GM19395 (cell line): ENCODE measurements around the gene GP1BB.

Source experiments
- ATAC-seq: cut with Tn5 transposase; IDR thresholded peaks from one replicate; pipeline ENCODE4 v1.9.1; 2021; ENCODE audit warnings: mild to moderate bottlenecking, moderate library complexity; ENCODE audit not compliant: unreplicated experiment

Gene GP1BB

GRCh38 chr22:19764636-19765476 is 41.5 kb downstream of the GP1BB start:
- no peak for ATAC-seq

GRCh38 chr22:19765477-19766239 is 42.3 kb downstream of the GP1BB start:
- no peak for ATAC-seq

- ATAC-seq = no peak
Observed at GRCh38 chr22:19766240-19766510, 42.8 kb downstream of the GP1BB start.

DNA sequence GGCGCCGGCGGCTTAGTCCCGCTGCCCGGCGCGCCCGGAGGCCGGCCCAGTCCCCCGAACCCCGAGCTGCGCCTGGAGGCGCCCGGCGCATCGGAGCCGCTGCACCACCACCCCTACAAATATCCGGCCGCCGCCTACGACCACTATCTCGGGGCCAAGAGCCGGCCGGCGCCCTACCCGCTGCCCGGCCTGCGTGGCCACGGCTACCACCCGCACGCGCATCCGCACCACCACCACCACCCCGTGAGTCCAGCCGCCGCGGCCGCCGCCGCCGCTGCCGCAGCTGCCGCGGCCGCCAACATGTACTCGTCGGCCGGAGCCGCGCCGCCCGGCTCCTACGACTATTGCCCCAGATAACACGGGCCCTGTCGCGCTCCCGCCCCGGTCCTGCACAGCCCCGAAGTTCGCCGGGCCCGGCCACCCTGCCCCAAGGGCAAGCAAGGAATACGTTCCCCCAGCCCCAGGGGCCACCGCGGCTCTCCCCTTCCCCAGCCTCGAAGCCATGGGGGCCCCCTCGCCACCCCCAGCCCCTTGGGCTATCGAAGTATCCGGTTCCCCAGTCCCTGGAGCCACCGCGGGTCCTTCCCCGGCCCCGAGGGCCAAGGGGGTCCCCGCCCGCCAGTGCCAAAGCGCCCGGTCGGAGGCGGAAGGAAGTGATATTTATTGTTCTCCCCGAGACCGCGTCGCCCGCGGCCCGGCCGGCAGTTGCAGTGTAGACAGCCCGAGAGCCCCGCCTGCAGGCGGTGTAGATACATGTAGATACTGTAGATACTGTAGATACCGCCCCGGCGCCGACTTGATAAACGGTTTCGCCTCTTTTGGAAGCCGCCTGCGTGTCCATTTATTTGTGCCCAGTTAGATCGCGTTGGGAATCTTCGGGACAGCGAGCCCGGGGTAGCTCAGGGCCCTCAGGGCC is 43.4 kb downstream of the GP1BB start:
- ATAC-seq = no peak

DNA sequence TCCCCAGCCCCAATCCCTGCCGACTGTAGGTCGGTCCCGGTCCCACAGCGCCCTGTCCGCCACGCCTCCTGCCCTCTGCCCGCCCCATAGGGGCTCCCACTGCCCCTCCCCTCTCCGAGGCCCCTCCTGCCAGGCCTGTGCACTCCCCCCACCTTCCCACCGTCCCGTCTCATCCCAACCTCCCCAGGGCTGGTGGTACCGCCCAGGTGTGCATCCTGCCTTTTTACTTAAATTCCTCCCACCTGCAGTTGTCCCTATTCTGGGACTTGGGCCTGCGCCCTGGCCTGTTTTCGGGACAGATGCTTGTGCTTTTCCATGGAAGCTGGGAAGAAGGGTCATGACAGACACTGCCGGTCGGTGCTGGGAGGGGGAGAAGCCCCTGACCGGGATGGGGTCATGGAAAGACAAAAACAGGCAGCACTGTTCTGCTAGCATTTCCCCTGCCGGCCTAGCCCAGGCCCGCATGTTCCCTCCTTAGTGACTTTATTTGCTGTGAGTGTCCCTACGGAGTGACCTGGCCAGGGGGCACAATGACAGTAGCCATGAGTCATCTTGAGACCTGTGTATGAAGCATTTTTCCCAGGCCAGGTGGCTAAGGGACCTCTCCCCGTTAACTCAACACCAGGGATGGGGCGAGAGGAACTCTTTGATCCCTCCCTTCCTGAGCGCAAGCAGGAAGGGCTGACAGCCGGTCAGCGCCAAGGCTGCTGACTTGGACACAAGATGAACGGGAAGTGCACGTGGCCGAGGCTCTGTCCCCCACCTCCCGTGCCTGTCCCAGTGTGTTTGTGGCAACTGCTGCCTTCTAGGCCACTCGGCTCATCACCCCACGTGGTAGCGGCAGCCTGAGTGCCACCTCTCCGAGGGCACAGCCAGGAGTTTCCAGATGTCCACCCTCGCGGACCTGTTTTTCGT is 44.3 kb downstream of the GP1BB start:
- ATAC-seq = no peak

GRCh38 chr22:19769393-19769715 is 46.0 kb downstream of the GP1BB start:
- ATAC-seq = no peak

GRCh38 chr22:19770349-19771220 is 47.2 kb downstream of the GP1BB start:
- no peak for ATAC-seq

- no peak for ATAC-seq
Observed at GRCh38 chr22:19772422-19772672, 49.0 kb downstream of the GP1BB start.

- ATAC-seq = no peak
Observed at GRCh38 chr22:19772673-19773469, 49.5 kb downstream of the GP1BB start.

DNA sequence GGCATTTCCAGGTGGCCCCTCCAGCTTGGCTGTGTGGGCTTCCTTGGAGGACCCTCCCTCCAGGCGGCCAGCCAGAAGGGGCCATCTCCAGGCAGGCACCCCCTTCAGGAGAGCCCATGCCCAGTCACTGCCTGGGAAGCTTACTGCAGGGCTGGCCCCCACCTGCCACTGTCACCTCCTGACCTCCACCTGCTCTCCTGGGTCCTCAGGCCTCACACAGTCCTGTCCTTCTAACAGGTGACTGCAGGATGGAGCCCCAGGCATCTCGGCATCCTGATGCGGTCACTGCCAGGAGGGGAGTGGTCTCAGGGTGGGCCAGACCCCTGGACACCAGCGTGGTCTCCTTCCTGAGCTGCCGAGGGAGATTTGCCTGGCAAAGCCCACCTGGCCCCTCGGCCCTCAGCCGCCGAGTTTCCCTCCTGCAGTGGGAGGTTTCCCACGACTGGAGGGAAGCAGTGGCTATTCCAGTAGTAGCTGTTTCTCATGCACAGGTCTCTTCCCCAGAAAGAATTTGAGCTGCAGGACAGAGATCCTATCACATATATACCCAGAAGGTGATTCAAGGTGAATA is 50.2 kb downstream of the GP1BB start:
- ATAC-seq = no peak
